ENCODE data around the gene MGAT3.

DNA sequence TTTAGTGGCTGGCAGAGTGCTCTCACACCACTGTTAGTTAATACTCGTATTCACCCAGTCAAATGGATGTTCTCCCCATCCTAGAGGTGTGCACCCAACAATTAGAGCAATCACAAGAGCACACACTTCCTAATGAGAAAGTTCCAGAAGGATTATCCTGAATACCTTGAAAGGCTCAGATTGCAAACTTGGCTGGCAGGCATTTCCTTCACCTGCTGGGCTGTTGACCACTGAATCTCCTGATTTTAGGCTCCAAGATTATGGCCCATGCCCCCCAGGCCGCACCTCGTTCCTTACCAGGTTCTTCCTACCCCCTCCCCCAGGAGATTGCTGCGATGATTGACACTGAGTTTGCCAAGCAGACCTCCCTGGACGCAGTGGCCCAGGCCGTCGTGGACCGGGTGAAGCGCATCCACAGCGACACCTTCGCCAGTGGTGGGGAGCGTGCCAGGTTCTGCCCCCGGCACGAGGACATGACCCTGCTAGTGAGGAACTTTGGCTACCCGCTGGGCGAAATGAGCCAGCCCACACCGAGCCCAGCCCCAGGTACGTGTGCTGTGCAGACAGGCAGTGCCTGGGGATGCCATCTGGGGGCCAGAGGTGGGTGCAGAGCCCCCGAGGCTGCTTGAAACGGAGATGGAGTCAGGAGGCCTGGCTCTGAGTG, 30.3 kb upstream of the MGAT3 start:
- TF ChIP-seq POLR2A (IDR thresholded peaks at IDR 0.05; ENCODE audit: low read depth, low read length) (no peak), MYC (IDR thresholded peaks at IDR 0.05; ENCODE audit: low read depth, low read length) (no peak), POLR2AphosphoS5 (IDR thresholded peaks at IDR 0.05; ENCODE audit: insufficient read depth, low read depth, low read length) (no peak)
- TF ChIP-seq, protein P1, sequence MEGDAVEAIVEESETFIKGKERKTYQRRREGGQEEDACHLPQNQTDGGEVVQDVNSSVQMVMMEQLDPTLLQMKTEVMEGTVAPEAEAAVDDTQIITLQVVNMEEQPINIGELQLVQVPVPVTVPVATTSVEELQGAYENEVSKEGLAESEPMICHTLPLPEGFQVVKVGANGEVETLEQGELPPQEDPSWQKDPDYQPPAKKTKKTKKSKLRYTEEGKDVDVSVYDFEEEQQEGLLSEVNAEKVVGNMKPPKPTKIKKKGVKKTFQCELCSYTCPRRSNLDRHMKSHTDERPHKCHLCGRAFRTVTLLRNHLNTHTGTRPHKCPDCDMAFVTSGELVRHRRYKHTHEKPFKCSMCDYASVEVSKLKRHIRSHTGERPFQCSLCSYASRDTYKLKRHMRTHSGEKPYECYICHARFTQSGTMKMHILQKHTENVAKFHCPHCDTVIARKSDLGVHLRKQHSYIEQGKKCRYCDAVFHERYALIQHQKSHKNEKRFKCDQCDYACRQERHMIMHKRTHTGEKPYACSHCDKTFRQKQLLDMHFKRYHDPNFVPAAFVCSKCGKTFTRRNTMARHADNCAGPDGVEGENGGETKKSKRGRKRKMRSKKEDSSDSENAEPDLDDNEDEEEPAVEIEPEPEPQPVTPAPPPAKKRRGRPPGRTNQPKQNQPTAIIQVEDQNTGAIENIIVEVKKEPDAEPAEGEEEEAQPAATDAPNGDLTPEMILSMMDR (IDR thresholded peaks at IDR 0.05; ENCODE audit: extremely low read depth in 1 of 2, insufficient read depth in 1 of 2, low read depth in 1 of 2, low read length in 2 of 2), result no peak

Measured in endothelial cell of umbilical vein (primary cell).